GM21390 (cell line): ENCODE results near the gene GALNT12.

ENCODE experiments used
- ATAC-seq: cut with Tn5 transposase; IDR thresholded peaks from one replicate; pipeline ENCODE4 v1.9.1; 2021; ENCODE audit not compliant: unreplicated experiment

GALNT12 gene

DNA sequence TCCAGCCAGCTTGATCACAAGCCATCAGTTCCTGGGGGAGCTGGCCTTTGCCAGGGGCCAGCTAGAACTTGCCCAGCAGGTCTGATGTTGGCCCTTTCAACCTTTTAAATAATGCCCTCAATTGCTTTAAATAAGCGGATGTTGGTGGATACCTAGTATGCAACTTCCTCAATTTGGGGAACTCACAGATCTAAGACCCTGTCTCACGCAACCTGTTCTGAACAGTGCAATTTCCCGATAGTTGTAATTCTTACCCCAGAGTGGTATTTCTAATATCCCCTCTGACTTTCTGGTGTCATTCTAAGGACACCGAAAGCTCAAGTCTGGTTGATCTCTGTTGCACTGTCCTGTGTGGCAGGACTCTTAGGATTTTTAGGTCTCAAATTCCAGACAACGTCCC, 23.1 kb downstream of the GALNT12 start:
- no peak for ATAC-seq

DNA sequence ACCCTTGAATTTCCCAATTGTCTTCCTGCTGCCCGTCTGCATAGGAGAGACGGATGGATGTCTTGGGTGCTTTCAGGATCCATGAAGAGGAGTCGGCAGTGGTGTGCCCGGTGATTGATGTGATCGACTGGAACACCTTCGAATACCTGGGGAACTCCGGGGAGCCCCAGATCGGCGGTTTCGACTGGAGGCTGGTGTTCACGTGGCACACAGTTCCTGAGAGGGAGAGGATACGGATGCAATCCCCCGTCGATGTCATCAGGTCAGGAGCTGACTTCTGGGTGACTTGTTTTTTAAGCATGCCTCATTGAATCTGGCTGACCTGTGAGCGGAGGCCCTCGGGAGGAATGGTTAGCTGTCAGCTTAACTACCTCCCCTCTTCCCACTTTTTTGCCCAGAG, 24.2 kb downstream of the GALNT12 start:
- ATAC-seq = no peak

DNA sequence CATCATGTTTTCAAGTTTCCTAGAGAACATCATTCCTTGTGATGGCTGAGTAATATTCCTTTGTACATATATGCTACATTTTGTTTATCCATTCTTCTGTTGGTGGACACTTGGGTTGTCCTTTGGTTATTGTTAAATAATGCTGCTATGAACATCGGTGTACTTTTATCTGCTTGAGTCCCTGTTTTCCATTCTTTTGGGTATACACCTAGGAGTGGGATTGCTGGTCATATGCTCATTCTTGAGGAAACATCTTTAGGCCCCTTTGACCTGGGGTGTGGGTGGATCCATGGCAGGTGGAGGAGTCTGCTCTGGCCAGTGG, 25.3 kb downstream of the GALNT12 start:
- no peak for ATAC-seq

DNA sequence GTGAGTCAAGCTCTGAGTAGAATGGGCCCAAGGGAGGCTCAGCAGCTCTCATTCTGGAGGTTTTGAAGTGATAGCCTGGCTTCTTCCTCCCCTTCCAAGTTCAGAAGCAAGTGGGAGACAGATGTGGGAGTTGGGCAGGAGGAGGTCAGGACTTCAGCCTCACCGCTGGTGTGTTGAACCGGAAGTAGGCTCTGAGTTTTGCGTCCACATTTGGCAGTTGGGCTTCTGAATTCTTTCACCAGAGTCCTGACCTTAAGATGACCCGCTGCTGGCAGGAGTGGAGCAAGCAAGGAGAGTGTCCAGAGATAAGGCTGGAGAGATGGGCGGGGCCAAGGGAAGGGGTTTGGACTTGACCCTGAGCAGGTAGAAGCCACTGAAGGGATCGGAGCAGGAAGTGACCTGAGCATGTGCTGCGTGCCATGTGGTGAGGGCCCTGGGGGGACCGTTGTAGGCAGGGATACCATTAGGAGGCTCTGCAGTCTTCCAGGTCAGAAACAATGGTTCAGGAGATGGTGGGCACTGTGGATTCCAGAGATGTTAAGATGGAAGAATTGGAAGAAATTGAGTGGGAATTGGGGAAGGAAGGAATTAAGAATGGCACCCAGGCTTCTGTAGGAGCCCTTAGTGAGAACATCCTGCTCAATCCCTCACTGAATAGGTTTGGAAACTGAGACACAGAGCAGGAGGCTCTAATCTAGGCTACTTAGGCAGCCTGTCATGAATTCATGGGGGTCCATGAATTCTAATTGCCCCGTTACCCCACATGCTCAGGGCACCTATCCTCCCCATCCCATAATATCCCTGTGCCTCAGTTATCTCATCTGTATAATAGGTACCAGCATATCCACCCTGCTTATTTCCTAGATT, 25.9 kb downstream of the GALNT12 start:
- ATAC-seq = no peak

DNA sequence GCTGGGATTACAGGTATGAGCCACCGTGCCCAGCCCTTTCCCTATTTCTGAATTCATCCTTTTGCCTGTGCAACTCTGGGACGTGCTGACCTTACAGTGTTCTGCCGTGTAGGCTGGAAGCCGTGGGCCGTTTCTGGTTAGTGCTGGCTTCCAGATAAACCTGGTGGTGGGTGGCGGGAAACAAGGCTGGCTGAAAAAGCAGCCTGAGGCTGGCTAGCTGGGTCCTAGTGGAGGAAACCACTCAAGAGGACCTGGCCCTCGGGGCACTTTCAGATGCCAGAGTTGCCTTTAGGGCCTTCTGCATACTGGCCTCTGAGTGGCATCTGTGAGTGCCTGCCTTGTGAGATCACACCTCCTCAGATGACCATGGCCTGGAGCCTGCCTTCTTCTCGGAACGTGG, 26.9 kb downstream of the GALNT12 start:
- ATAC-seq = no peak

DNA sequence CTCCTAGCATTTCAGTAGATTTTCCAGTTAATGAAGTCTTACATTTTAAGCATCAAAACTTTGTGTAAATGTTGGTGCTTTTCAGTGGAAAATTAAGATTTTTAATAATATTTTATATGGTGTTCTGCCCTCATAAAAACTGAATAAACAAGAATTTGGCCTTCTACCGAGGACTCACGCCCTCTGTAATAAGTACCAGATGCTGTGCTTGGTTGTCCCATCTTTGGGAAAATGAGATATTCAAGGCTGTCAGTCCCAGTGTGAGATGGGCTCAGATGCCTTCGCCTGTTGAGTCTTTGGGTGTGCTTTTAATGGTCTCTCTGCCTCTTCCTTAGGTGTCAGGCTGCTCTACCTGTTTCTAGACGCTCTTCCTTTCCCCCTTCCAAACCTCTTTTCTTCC, 28.7 kb downstream of the GALNT12 start:
- no peak for ATAC-seq

DNA sequence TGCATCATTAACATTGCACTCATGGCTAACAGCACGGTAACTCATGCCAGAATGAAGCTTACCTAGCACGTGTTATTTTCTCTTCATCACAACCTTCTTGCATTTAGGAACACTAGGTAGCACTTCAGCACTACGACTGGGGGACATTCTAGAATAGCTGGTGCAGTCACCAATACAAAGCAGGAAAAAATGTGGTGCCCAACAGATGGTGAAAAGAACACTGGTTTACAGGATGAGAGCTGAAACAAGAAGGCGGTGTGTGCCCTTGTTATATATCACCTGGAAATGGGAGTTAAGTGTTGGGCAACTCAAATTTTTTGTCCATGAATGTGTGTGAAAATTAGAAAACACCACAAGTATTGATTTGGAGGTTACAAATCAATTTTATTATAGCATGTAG, 30.0 kb downstream of the GALNT12 start:
- no peak for ATAC-seq

DNA sequence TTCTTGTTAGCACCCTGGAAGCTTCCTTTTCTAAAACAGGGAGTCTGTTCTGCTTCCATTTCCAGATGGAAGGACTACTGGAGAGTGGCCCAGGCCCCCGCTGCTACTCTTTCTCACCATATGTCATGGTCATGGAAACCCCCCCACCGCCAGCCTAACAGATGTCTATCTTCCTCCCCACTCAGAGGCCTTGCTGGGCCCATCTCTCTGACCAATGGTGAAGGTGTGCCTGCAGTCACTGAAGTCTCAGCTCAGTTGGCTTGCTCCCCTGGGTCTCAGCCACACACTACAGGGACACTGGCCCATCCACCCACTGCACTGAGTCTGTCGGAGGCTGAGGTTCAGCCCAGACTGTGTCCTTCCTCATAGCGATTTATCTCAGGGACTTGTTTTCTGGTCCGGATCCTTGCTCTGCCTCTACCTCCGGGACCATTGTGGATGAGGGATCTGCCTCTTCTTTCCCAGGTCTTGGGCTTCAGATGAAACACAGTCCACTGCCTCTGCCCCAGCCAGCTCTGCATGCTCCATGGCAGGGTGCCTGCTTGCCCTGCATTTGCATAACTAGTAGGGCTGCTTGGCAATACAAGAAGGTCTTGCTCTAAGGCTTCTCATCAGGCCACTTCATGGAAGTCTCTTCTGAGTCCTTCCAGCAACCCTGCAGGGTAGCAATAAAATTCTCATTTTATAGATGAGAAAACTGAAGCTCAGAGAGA, 30.8 kb downstream of the GALNT12 start:
- ATAC-seq = no peak

DNA sequence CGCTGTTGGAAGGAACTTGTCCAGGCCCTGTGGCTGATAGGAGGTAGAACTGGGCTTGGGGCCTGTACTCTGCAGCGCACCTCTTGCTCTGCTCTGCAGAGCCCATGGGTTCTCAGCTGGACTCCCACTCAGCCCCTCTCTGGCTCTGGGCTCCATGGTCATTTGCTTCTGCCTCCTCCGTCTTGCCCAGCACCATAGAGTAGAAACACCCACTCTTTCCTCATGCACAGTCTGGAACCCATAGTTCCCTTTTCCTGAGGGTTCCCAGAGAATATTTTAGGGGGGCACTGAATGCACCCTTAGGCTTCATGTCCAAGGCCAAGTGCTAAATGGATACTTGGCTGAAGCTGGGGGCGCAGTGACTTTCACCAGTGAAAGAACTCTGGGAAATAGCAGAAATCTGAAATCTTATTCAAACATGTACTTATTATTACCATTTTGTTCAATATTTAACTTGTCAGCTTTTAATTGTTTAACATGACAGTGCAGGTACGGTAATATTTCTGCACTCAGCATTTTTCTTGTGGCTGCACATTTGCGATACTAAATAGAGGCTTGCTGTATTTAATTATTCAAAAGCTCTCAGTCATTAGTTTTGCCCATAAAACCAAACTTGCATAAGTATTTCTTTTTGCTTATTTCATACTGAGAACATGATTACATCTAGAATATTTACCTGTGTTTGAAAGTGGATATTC, 31.5 kb downstream of the GALNT12 start:
- no peak for ATAC-seq

DNA sequence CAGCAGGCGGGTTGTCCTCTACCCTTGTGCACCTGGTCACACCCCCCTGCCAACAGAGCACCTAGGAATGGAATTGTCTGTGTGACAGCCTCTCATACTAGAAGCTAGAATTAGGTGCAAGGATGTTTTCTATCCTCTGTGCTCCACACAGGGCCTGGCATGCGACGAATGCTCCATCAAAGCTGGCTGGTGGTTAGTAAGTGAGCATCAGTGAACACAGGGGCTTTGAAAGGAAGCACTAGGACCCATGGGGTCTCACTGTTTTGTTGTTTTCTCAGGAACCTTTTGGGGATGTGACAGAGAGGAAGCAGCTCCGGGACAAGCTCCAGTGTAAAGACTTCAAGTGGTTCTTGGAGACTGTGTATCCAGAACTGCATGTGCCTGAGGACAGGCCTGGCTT, 32.3 kb downstream of the GALNT12 start:
- no peak for ATAC-seq

DNA sequence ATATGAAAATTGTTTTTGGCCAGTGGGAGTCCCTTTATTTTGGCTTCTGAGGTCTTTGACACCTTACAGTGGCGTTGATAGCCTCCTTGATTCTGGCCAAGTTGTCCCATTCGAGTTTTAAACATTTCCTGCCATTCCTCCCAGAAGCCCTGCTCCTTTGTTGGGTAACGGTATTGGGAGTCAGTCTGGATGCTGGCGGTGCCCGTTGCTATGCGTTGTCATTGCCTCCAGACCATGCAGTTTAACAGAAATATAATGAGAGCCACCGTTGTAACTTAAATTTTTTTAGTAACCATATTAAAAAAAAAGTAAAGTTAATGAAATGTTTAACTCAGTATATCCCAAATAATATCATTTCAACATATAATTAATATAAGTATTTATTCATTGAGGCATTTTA, 35.0 kb downstream of the GALNT12 start:
- ATAC-seq = no peak

DNA sequence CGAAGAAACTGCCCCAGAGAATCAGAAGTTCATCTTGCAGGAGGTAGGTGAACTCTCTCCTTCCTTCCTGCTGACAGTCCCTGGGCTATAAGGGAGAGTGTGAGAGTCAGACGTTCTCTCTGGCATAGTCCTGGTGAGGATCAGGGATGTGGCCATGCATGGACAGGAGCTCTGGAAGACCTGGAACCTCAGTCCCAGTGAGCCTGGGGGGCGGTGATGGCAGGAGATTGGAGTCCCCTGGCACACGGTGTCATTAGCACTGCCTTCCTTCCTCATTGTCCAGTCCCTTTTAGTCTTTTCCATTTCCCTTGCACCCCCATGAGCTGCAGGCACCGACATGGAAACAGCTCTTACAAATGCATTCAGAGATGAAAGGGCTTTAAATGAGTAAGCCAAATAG, 38.6 kb downstream of the GALNT12 start:
- no peak for ATAC-seq

DNA sequence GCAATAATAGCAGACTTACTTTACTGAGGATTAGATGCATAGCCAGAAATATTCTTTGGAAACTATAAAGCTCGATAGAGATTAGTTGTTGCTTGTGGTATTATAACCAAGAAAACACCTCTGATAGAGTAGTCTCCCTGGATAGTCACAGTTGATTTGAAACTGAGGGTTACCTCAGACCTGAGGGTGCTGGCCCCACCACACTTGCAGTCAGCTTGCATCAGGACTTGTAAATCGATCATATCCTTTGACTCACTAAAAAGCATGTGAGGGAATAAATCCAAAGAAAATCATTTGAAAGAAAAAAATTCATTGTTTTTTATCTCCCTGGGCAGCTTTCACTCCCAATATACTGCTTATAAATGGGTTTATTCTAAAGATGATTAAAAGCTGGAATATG, 39.4 kb downstream of the GALNT12 start:
- no peak for ATAC-seq

DNA sequence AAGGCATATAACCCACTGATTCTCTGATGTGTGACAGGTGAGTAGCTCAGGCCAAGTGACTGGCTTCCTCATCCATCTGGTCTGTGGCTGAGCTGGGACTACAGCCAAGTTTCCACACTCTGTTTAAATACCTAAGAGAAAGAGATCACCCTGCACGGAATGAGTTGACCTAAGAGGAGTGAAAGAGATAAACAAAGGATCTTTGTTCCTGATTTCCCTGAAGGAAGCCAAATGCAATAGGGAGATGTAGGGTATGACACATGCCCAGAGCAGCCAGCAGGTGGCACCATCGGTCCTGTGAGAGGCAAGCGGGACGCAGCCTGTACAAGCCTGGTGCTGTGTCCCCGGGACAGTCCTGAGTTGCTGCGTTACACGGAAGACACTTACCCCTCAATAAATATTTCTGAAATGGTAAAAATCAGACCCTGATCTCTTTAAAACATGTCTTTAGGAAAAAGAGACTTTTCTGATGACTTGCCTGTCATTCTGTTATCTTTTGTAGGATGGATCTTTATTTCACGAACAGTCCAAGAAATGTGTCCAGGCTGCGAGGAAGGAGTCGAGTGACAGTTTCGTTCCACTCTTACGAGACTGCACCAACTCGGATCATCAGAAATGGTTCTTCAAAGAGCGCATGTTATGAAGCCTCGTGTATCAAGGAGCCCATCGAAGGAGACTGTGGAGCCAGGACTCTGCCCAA, 41.1 kb downstream of the GALNT12 start:
- peak; percentile 76 for ATAC-seq

DNA sequence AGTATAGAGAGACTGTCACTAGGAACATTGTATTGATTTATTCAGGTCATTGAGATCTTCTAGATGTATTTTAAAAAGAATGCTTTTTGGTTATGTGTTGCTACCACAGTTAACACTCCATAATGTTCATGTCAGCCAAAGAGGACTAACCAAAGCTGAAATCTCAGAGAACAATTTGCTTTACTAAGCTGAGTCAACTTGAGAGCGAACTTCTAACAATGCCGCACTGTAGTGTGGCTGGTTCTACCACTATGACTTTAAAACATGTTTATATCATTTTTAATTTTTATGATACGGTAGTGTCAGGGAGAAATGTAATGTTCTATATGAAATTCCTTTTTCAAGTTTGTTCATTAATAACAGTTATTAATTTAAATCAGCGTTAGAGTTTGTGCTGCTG, 42.1 kb downstream of the GALNT12 start:
- ATAC-seq = no peak

DNA sequence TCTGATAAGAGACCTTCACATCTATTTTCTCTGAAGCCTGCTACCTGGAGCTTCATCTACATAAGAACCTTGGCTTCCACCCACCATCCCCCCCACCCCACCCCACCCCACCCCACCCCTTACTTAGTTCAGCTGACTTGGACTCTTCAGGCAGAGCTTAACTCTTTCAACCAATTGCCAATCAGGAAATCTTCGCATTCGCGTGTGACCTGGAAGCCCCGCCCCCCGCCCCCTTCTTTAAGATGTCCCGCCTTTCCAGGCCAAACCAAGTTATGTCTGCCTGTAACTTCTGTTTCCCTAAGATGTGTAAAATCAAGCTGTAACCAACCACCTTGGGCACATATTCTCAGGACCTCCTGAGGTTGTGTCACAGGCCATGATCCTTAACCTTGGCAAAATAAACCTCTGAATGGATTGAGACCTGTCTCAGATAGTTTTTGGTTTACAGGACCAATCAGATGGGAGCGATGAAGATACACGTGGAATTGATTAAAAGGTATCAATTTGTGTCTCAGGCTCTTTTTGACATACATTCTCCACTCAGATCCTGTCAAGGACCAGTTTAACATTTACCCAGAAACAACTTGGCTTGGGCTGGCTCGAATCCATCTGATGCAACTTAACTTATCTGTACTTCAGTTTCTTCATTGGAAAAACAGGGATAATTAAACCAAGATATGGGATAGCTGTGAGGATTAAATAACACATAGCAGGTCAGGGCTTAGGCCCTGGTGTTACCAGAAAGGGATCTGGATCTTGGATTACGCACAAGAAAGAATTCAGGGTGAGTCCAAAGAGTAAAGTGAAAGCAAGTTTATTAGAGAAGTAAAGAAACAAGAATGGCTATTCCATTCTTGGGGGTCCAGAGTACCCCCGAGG, 43.6 kb downstream of the GALNT12 start:
- ATAC-seq = no peak

DNA sequence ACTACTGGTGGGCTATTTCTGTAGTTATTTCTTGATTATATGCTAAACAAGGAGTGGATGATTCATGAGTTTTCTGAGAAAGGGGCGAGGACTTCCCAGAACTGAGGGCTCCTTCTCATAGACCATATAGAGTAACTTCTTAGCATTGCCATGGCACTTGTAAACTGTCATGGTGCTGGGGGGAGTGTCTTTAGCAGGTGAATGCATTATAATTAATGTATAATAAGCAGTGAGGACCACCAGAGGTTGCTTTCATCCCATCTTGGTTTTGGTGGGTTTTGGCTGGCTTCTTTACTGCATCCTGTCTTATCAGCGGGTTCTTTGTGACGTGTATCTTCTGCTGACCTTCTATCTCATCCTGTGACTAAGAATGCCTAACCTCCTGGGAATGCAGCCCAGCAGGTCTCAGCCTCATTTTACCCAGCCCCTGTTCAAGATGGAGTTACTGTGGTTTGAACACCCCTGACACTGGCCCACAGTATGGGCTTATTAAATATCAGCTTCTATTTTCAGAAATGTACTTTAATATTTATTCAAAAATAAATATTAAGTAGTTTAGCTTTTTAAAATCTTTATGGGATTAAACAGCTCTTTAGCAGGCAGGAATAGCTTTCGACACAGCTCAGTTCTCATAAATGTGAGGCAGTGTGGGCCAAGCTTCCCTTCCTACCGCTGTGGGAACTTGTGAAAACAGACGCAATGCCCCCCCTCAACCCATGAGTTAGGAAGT, 44.4 kb downstream of the GALNT12 start:
- no peak for ATAC-seq

DNA sequence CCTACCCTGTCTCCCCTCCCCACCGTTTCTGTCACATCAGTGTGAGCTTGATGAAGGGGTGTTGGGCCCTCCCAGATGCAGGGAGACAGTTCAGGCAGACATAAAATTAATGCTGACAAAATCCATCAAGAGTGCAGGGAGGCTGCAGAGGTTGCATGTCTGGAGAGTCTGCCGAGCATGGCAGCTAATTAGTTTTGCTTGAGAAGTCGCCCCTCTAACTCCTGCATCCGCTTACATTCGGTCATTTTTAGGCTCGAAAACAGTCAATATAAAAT, 44.9 kb downstream of the GALNT12 start:
- no peak for ATAC-seq

DNA sequence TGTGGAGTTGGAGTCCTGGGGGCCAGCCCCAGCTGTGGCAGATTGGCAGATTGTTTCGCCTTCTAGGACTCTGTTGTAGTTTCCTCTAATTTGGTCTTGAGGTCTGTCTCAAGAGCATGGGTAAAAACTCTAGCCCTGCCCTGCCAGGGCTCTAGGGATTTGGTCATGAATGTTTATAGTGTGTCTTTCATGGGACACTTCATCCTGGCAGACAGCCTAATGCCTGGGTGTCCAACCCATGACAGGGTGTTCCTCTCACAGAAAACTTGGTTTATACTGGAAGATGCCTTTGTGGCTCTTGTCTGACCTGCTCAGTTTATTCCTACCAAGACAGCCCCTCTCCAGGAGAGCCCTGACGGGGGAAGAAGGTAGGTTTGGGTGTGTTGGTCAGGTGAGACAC, 45.5 kb downstream of the GALNT12 start:
- ATAC-seq = no peak

DNA sequence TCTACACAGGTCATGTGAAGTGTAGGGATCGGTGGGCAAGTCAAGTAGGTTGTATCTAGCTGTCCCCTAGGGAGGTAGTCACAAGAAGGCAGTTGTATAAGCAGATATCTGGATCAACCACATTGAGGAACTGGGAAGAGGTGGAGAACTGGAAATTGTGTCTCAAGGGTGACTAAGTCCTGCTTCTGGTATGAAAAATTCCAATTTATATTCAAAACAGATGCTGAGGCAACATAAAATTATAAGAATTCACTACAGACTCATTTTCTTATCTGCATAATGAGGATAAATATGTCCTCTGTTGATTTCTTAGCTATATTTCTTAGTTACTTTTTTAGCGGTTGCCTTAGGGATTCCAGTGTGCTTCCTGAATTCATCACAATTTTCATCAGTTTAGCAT, 46.8 kb downstream of the GALNT12 start:
- ATAC-seq = no peak
